ENCODE results near the gene RUNX2.

The RUNX2 gene

DNA sequence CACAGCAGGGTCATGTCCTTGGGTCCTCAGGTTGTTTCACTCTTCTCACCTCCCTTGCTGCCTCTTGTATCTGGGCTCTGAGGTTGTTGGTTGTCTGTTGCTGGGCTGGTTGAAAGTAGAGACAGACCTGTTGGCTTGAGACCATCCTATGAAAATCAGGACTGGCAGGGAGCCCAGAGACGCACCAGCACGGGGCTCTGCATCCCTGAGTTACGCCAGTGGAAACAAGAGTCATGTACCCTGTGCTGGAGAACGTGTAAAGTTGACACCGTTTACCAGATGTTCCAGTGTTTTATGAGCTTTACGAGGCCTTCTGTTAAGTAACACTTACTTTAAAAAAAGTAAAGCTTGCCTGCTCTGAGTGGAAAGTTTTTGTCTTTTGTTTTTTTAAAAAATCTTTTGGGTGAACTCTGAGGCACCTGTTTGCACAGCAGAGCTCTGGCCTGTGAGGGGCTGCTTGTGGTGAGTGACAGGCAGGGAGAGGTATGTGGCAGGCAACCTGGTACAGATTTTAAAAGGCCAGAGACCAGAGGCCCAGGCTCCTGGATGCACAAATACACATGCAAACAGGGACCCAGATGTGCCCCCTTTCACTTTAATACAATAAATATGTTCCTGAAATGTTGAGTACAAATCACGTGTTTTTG, 309.6 kb downstream of the RUNX2 start:
- in situ Hi-C loops (cut with HindIII; ENCODE audit: low sequenced_read_pairs) = no loop called here

DNA sequence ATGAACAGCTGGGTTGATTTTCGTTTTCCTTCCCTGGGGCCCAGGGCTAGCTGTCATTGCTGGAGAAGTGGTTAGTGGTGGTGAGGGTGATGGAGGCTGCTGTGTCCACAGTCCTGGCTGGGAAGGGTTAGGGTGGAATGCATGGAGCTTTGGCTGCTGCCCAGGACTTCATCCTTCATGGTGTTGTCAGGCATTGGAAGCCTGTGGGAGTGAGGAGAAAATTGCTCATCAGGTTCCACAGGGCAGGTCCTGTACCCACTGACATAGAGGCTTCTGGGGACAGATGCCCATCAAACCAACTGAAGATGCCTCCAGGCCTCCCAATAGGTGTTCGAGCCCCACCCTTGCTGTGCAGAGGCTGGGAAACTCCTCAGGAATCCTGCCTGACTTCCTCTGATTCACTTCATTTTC, 312.0 kb downstream of the RUNX2 start:
- in situ Hi-C loops (cut with HindIII; ENCODE audit: low sequenced_read_pairs) = no loop called here

DNA sequence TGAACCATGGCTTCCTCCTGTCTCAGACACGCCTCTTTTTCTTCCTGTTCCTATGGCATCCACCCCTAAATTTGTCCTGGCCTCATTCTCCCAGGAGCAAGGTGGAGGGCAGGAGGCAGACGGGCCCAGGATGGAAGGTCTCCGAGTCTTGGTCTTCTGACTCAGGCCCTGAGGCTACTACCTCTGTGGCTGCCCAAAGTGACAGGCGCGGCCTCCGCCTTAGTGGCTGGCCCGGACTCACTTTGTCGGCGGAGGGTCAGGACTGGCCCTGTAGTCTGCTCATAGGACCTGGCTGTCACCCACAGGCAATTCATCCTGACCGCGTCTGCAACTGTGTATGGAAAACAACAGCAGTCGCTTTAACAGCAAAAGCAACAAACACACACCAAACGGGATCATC, 312.7 kb downstream of the RUNX2 start:
- in situ Hi-C loops (cut with HindIII; ENCODE audit: low sequenced_read_pairs) = no loop called here

- in situ Hi-C loops (cut with HindIII; ENCODE audit: low sequenced_read_pairs) = no loop called here
These were observed 314.4 kb downstream of the RUNX2 start for GRCh38 chr6:45642331-45643125.

- in situ Hi-C loops (cut with HindIII; ENCODE audit: low sequenced_read_pairs) = no loop called here
These were observed 315.0 kb downstream of the RUNX2 start for GRCh38 chr6:45643126-45643525.

GRCh38 chr6:45644720-45645119, 316.6 kb downstream of the RUNX2 start:
- in situ Hi-C loops (cut with HindIII; ENCODE audit: low sequenced_read_pairs) = no loop called here

GRCh38 chr6:45645302-45645701, 317.2 kb downstream of the RUNX2 start:
- in situ Hi-C loops (cut with HindIII; ENCODE audit: low sequenced_read_pairs) = no loop called here

- in situ Hi-C loops (cut with HindIII; ENCODE audit: low sequenced_read_pairs) = no loop called here
These were observed 319.5 kb downstream of the RUNX2 start for GRCh38 chr6:45647341-45648261.

- in situ Hi-C loops (cut with HindIII; ENCODE audit: low sequenced_read_pairs) = no loop called here
These were observed 320.1 kb downstream of the RUNX2 start for GRCh38 chr6:45648262-45648620.

GRCh38 chr6:45650524-45651135, 322.5 kb downstream of the RUNX2 start:
- in situ Hi-C loops (cut with HindIII; ENCODE audit: low sequenced_read_pairs) = no loop called here

DNA sequence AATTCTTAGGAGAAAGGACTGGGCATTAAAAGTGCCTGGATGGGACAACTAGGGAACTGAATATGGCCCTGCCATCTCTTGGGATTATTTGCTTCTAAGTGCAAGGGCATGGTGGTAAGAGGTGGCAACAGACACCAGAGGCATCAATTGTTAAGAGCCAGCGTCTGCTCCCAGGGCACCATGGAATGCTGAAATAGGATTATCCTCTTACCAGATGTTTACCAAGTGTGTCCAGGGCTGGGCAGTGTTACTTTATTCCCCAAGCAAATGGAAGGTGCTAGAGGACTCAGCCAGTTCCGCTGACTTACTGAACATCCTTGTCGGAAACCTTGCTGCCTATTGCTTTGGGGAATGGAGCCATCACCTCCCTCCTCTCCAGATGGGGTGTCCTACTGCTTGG, 323.2 kb downstream of the RUNX2 start:
- in situ Hi-C loops (cut with HindIII; ENCODE audit: low sequenced_read_pairs) = no loop called here

GRCh38 chr6:45652416-45652815, 324.3 kb downstream of the RUNX2 start:
- in situ Hi-C loops (cut with HindIII; ENCODE audit: low sequenced_read_pairs) = no loop called here

DNA sequence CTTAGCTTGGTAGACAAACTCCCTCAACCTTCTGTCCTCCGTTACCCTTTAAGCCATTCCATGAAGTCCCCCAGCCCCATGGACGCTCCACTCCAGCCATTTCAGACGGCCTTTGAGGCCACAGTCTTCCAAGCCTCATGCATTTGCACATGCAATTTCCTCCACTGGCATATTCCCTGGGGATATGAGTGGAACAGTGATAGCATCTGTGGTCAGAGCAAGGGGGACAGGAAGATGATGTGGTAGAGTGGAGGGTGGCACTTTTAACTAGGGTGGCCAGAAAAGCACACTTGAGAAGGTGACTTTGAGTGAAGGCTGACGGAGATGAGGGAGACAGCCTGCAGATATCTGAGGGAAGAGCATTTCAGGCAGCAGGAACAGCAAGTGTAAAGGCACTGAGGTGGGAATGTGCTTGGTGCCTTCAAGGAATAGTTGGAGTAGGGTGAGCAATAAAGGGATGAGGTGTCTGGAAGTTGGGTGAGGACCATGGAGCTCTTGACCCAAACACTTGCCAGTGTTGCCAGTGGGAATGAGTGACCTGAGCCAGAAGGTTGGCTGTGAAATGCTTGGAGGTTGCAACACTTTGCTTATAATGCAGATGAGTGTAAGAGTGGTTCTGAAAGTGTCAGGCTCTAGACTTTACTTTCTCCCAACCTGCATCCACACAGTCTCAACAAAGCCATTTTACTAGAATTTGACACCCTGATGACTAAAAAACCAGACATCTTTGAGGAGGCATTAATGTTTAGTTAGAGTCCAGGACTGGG, 325.2 kb downstream of the RUNX2 start:
- in situ Hi-C loops (cut with HindIII; ENCODE audit: low sequenced_read_pairs) = no loop called here

GRCh38 chr6:45654673-45655072, 326.5 kb downstream of the RUNX2 start:
- in situ Hi-C loops (cut with HindIII; ENCODE audit: low sequenced_read_pairs) = no loop called here

GRCh38 chr6:45655745-45656476, 327.8 kb downstream of the RUNX2 start:
- in situ Hi-C loops (cut with HindIII; ENCODE audit: low sequenced_read_pairs) = no loop called here

DNA sequence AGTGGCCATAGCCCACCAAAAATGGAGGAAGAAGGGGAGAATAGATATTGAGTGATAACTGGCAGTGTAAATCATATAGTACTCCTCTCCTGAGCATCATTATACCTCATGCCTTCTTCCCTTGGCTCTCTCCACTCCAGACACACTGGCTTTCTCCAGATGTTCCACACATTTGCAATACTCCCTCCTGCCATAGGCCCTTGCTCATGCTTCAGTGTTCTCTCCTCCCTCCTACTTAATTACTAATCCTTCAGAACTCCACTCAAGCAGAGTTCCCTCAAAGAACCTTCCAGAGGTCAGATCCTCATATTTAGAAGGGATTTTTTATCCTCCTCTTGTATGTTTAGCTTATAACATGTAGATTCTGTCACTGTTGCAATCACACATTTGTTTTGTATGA, 329.1 kb downstream of the RUNX2 start:
- in situ Hi-C loops (cut with HindIII; ENCODE audit: low sequenced_read_pairs) = no loop called here

DNA sequence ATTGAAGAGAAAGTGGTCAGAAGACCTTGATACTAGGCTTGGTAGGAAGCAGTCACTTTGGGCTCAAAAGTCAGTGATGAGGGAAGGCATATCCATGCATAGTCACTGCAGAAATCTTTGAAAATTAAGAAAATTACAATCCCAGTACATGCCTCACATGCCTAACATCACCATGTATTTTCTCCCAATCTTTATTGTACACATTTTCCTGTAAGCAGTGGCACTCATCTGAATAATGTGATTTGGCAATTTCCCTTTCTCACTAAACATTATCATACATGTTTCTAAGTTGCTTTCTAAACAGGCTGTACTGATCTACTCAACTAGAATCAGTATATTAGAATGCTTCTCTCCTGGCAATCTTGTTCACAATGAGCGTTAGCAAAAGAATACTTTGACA, 330.3 kb downstream of the RUNX2 start:
- in situ Hi-C loops (cut with HindIII; ENCODE audit: low sequenced_read_pairs) = no loop called here

- in situ Hi-C loops (cut with HindIII; ENCODE audit: low sequenced_read_pairs) = no loop called here
These were observed 330.8 kb downstream of the RUNX2 start for GRCh38 chr6:45658958-45659357.

GRCh38 chr6:45661661-45662060, 333.5 kb downstream of the RUNX2 start:
- in situ Hi-C loops (cut with HindIII; ENCODE audit: low sequenced_read_pairs) = no loop called here
